Calu3 (cell line): ENCODE data around the gene BTRC. TPM values are rescaled to one million over a fixed set of nuclear protein-coding genes. Genes with fewer than 3 reads are reported as not detected.

Experiments
- BruUV-seq: library from RNA; stranded (reverse); fragments of 400-500 nt; replicated peaks from 2 replicates; lab custom pipeline; 2021; lab: Mats Ljungman, UMichigan
- CTCF ChIA-PET: fragments of 300-600 bp; sonication (Branson Sonifier 250); formaldehyde crosslinking; loops from one replicate; lab custom pipeline; 2022; ENCODE audit warnings: antibody characterized with exemption; lab: Charles Lee
- DNase-seq: peaks from one replicate; pipeline ENCODE4 v3.0.0; 2022
- H3K27ac Mint-ChIP-seq: one replicate; pipeline ENCODE4 v1.8.0; 2022; ENCODE audit warnings: mixed read lengths; ENCODE audit not compliant: unreplicated experiment
- H3K27me3 Mint-ChIP-seq: one replicate; pipeline ENCODE4 v1.8.0; 2022; ENCODE audit warnings: mixed read lengths; ENCODE audit not compliant: unreplicated experiment
- H3K36me3 Mint-ChIP-seq: one replicate; pipeline ENCODE4 v1.8.0; 2022; ENCODE audit warnings: mild to moderate bottlenecking, moderate library complexity, mixed read lengths; ENCODE audit not compliant: insufficient read depth, unreplicated experiment
- H3K4me1 Mint-ChIP-seq: one replicate; pipeline ENCODE4 v1.8.0; 2022; ENCODE audit warnings: mild to moderate bottlenecking, low read depth, mixed read lengths; ENCODE audit not compliant: unreplicated experiment
- H3K4me3 Mint-ChIP-seq: one replicate; pipeline ENCODE4 v1.8.0; 2022; ENCODE audit warnings: mild to moderate bottlenecking, low read depth, moderate library complexity, mixed read lengths; ENCODE audit not compliant: unreplicated experiment
- H3K9me3 Mint-ChIP-seq: one replicate; pipeline ENCODE4 v1.8.0; 2022; ENCODE audit warnings: low read depth, mixed read lengths; ENCODE audit not compliant: unreplicated experiment
- CTCF ChIP-seq: fragments of 200-600 bp; IDR thresholded peaks from one replicate; pipeline ENCODE4 v1.8.0; 2022; ENCODE audit warnings: antibody characterized with exemption; ENCODE audit not compliant: unreplicated experiment
- intact Hi-C: fragments of 100-400 bp; cut with micrococcal nuclease; formaldehyde crosslinking; loops from one replicate; pipeline ENCODE4 v1.10.0; 2022; ENCODE audit not compliant: unreplicated experiment
- total RNA-seq: library from RNA; stranded (reverse); gene quantifications from 2 replicates; pipeline ENCODE4 v1.2.3, GENCODE V29; 2022

Gene BTRC
- total RNA-seq, 1 experiment from 2014 or later = 7.9 TPM

DNA sequence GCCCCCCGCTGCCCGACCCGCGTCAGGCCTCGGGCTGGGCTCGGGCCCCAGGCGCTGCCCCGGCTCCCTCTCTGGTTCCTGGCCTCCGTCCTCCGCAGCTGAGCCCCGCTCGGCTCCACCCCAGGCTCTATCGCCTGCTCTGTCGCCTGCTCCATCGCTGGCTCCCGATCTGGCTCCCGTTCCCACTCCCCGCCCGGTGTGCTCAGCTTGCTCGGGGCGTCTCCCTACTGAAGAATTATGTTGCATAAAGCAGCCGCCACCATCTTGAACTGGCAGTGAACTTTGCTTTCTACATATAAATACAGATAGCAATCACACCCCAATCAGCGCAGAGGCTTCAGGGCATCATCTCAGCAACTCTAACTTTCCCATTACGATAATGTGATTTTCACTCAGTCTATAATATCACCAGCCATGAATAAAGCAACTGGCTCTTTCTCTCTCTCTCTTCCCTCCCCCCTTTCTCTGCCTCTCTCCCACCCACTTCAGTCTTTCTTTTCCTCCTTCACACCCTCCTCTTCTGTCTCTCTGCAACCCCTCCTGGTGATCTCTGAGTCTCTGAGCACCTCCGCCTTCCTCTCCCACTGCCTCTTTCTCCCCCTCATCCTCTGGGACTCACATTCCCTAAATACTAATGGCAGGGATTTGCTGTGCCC lies 43.3 kb upstream of the BTRC start:
- Mint-ChIP-seq H3K27me3 (peaks cover 75% of the 10 kb centered on the region), H3K36me3 (no peaks in the 10 kb centered on the region), H3K4me3 (peak overlapping the region; percentile 70), H3K4me1 (peaks cover 8% of the 10 kb centered on the region), H3K9me3 (no peaks in the 10 kb centered on the region), H3K27ac (peak overlapping the region; percentile 9)
- BruUV-seq = no TSS peak
- no peak for DNase-seq
- intact Hi-C loops = no loop called here
- CTCF ChIA-PET = interaction anchor here (0.8 kb wide), 1 partner anchor 144 kb away, joined by 3 read pairs; no protein-coding TSS in a partner anchor
- TF ChIP-seq CTCF = no peak

GRCh38 chr10:101311185-101312066 lies 42.5 kb upstream of the BTRC start:
- peaks cover 75% of the 10 kb centered on the region for H3K27me3 Mint-ChIP-seq
- no peak overlapping the region for H3K4me3 Mint-ChIP-seq
- no TSS peak for BruUV-seq
- H3K4me1 Mint-ChIP-seq = peaks cover 8% of the 10 kb centered on the region
- H3K27ac Mint-ChIP-seq = no peak overlapping the region
- CTCF ChIA-PET = no interaction called here
- DNase-seq = no peak
- H3K9me3 Mint-ChIP-seq = no peaks in the 10 kb centered on the region
- TF ChIP-seq CTCF = no peak
- intact Hi-C loops = no loop called here
- H3K36me3 Mint-ChIP-seq = no peaks in the 10 kb centered on the region

GRCh38 chr10:101319241-101319915 lies 34.6 kb upstream of the BTRC start:
- no peak for DNase-seq
- no TSS peak for BruUV-seq
- TF ChIP-seq CTCF = no peak
- H3K27ac Mint-ChIP-seq = no peak overlapping the region
- intact Hi-C loops = no loop called here
- peaks cover 66% of the 10 kb centered on the region for H3K27me3 Mint-ChIP-seq
- no peaks in the 10 kb centered on the region for H3K4me1 Mint-ChIP-seq
- H3K36me3 Mint-ChIP-seq = no peaks in the 10 kb centered on the region
- CTCF ChIA-PET = interaction anchor here (0.7 kb wide), 2 partner anchors 146 to 1670 kb away, joined by 4 read pairs; no protein-coding TSS in a partner anchor
- no peak overlapping the region for H3K4me3 Mint-ChIP-seq
- H3K9me3 Mint-ChIP-seq = no peaks in the 10 kb centered on the region

GRCh38 chr10:101321073-101321472 lies 32.9 kb upstream of the BTRC start:
- no TSS peak for BruUV-seq
- CTCF ChIA-PET = interaction anchor here (0.6 kb wide), 1 partner anchor 24 kb away, joined by 4 read pairs; no protein-coding TSS in a partner anchor
- peaks cover 66% of the 10 kb centered on the region for H3K27me3 Mint-ChIP-seq
- no peak for TF ChIP-seq CTCF
- no peak overlapping the region for H3K27ac Mint-ChIP-seq
- intact Hi-C loops = no loop called here
- H3K4me1 Mint-ChIP-seq = no peaks in the 10 kb centered on the region
- no peak overlapping the region for H3K4me3 Mint-ChIP-seq
- DNase-seq = no peak
- no peaks in the 10 kb centered on the region for H3K9me3 Mint-ChIP-seq
- no peaks in the 10 kb centered on the region for H3K36me3 Mint-ChIP-seq
